PFSK-1 (cell line): ENCODE results near the gene NCEH1.
A peak's percentile ranks its signal among the peaks of the same experiment; 100 is the strongest.

ENCODE experiments used
- FOXP2 ChIP-seq: optimal IDR thresholded peaks from 2 replicates; pipeline ENCODE3; 2011; ENCODE audit warnings: borderline replicate concordance, control low read depth, inconsistent platforms; ENCODE audit not compliant: insufficient read depth; ENCODE audit errors: extremely low read length, extremely low read depth
- POLR2AphosphoS5 ChIP-seq: IDR thresholded peaks from 2 replicates; pipeline ENCODE4 v1.6.1; 2012; ENCODE audit warnings: low read depth, mild to moderate bottlenecking, control low read depth, low read length, moderate library complexity
- SIN3A ChIP-seq: IDR thresholded peaks from 2 replicates; pipeline ENCODE4 v1.6.1; 2012; ENCODE audit warnings: mild to moderate bottlenecking, low read length, moderate library complexity, borderline replicate concordance; ENCODE audit not compliant: insufficient read depth
- TAF1 ChIP-seq: IDR thresholded peaks from 2 replicates; pipeline ENCODE4 v1.6.1; 2012; ENCODE audit warnings: low read length, control low read depth, borderline replicate concordance; ENCODE audit not compliant: insufficient read depth
- TF ChIP-seq, protein P1 (sequence below), 2 experiments: IDR thresholded peaks; 2 replicates each; pipeline versions ENCODE4 v1.6.1 to v1.8.0; 2011 to 2012; ENCODE audit warnings: low read depth in 2 of 2, low read length in 2 of 2, control low read depth in 1 of 2, inconsistent platforms in 1 of 2, mild to moderate bottlenecking in 1 of 2, moderate library complexity in 1 of 2; ENCODE audit not compliant: insufficient read depth in 1 of 2

The NCEH1 gene

DNA sequence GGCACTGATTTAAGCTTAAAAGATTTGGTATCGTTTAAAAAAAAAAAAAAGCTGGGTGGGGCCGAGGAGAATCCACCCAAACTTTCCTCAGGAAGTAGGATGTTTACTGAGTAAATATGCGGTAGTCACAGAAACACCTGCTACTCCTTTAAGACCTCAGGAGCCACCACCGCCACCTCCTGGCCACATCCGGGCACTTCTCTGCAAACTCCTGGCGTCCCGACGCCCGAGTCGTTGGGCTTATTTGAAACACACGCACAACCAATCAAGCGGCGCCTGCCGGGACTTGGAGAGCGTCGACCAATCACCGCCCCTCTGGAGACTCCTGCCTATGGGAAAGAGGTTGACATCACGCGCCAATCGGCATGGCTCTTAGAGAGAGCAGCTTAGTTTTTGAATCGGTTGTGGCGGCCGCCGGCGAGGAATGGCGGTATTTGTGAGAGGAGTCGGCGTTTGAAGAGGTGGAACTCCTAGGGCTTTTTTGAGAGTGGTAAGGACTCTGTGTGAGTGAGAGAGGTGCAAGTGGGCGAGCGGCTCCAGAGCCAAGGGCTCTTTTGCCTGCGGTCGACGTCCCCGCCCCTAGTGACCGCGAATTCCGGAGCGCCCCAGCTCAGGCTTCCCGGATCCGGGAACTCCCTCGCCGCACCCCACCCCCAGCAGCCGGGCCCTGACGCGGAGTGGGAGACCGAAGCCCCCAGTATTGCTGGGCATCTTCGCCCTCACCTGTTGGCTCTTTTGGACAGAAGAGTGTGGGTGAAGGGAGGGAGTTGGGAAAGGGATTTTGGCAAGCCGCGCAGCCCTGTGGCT, 39.7 kb upstream of the NCEH1 start, which contains the start of gene ECT2:
Gene ECT2 (plus strand): TSS at position 359 of the 807 bp plus-strand sequence. CDS start 3,805 bp downstream, outside the sequence.
- TF ChIP-seq, protein P1, sequence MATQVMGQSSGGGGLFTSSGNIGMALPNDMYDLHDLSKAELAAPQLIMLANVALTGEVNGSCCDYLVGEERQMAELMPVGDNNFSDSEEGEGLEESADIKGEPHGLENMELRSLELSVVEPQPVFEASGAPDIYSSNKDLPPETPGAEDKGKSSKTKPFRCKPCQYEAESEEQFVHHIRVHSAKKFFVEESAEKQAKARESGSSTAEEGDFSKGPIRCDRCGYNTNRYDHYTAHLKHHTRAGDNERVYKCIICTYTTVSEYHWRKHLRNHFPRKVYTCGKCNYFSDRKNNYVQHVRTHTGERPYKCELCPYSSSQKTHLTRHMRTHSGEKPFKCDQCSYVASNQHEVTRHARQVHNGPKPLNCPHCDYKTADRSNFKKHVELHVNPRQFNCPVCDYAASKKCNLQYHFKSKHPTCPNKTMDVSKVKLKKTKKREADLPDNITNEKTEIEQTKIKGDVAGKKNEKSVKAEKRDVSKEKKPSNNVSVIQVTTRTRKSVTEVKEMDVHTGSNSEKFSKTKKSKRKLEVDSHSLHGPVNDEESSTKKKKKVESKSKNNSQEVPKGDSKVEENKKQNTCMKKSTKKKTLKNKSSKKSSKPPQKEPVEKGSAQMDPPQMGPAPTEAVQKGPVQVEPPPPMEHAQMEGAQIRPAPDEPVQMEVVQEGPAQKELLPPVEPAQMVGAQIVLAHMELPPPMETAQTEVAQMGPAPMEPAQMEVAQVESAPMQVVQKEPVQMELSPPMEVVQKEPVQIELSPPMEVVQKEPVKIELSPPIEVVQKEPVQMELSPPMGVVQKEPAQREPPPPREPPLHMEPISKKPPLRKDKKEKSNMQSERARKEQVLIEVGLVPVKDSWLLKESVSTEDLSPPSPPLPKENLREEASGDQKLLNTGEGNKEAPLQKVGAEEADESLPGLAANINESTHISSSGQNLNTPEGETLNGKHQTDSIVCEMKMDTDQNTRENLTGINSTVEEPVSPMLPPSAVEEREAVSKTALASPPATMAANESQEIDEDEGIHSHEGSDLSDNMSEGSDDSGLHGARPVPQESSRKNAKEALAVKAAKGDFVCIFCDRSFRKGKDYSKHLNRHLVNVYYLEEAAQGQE (IDR thresholded peaks at IDR 0.05; ENCODE audit: insufficient read depth in 1 of 2, low read depth in 2 of 2, low read length in 2 of 2): no peak
- peak; percentile 93 for TF ChIP-seq FOXP2
- peak; percentile 75 for TF ChIP-seq POLR2AphosphoS5
- peak; percentile 64; the same call in 1 of the 2 replicates for TF ChIP-seq TAF1
- peak; percentile 14; the same call in 1 of the 2 replicates for TF ChIP-seq SIN3A

GRCh38 chr3:172750069-172750367, 39.2 kb upstream of the NCEH1 start:
- TF ChIP-seq POLR2AphosphoS5: no peak
- no peak for TF ChIP-seq TAF1
- no peak for TF ChIP-seq FOXP2
- TF ChIP-seq SIN3A: no peak

DNA sequence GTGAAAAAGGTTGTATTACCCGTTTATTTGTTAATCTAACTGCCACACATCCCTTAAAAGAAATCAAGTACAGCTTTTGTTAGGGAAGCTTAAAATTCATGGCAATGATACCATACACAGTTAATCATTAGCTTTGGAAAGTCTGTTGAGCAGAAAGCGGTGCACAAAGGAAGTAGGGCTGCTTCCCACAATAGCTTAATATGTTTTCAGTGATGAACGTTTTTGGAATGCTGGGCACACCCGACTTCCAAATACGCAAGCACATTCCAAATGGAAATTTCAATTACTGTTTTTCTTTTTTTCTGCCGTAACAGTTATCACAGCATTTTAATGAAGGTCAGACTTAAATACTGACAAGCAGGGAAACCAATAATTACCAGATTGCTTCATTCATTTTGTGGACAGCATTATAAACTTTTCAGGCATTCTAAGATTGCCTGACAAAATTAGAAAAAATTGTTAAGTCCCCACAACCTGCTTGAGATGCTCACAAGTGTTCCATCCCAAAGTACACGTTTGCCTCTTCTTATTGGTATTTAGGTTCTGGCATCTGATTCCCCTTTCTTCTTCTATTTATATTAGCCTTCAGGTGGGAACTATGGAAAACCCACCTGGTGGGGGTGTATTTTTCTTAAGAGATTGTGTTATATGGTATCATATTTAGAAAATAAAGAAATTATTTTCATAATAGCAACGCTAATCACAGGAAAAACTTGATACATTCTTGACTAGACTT, 38.5 kb upstream of the NCEH1 start:
- TF ChIP-seq, protein P1 (IDR thresholded peaks at IDR 0.05; ENCODE audit: insufficient read depth in 1 of 2, low read depth in 2 of 2, low read length in 2 of 2): no peak
- TF ChIP-seq POLR2AphosphoS5 (no peak), TAF1 (no peak), SIN3A (no peak), FOXP2 (no peak)

DNA sequence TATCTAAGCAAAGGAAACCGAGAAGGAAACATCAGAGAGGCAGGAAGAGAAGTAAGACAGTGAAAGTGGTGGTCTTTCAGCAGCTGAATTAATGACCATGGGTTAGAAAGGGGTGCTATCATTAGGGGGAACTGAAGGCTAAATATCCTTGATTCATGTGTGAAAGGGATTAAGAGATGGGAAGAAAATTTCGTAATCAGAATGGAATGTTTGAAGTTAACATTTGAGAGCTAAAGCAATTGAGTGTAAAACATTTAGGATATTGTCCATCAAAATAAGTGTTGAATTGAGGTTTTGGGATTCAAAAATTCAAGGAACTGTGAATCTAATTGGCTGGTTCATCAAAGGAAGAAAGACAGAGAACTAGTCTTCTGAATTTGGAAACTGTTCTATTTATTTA, 35.6 kb upstream of the NCEH1 start:
- TF ChIP-seq POLR2AphosphoS5: no peak
- TF ChIP-seq, protein P1 (IDR thresholded peaks at IDR 0.05; ENCODE audit: insufficient read depth in 1 of 2, low read depth in 2 of 2, low read length in 2 of 2): no peak
- no peak for TF ChIP-seq FOXP2
- no peak for TF ChIP-seq SIN3A
- TF ChIP-seq TAF1: no peak

GRCh38 chr3:172739462-172739861, 28.6 kb upstream of the NCEH1 start:
- TF ChIP-seq TAF1 (no peak), SIN3A (no peak), FOXP2 (no peak), POLR2AphosphoS5 (no peak)
- TF ChIP-seq, protein P1 (IDR thresholded peaks at IDR 0.05; ENCODE audit: insufficient read depth in 1 of 2, low read depth in 2 of 2, low read length in 2 of 2): no peak
